ENCODE results near the gene ANKK1. TPM values are rescaled to one million over a fixed set of nuclear protein-coding genes. Genes with fewer than 3 reads are reported as not detected.

The ANKK1 gene
- total RNA-seq, 1 experiment from 2014 or later, result 0.22 TPM

DNA sequence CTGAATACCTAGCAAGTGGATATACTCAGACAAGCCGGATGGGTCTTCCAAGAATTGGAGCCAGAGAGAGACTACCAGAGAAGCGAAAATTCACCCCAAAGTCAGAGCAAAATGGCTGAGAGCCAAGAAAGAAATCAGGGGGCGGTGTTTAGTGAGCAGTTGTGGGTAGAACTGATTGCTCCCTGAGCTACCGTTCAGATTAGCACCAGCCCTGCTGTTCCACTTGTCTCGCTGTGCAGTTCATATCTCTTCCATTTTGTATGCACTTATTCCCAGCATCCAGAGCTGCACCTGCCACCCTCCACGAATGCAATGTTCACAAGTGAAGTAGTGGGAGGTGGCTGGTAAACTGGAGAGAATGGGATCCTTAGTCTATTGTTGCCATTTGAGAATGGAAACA is 62.2 kb downstream of the ANKK1 start:
- no peaks in the 10 kb centered on the region for H3K79me2 ChIP-seq (ENCODE audit: insufficient read depth, low read length)
- ChIA-PET CTCF (no interaction called here), RAD21 (ENCODE audit: low non-redundant PET in 1 of 2, low total read pairs in 2 of 2, uncharacterized antibody in 2 of 2, unreplicated experiment in 2 of 2) (no interaction called here), POLR2A (no interaction called here)
- no peak overlapping the region for H3K4me2 ChIP-seq (ENCODE audit: low read length)
- ATAC-seq, result no peak
- H3K9me3 ChIP-seq (ENCODE audit: control insufficient read depth in 1 of 2, insufficient read depth in 1 of 2, low read depth in 1 of 2, low read length in 2 of 2), result no peaks in the 10 kb centered on the region
- no peak overlapping the region for H3K27ac ChIP-seq (ENCODE audit: low read depth, low read length)
- no peak for DNase-seq (ENCODE audit: low read depth, low spot score)
- H3K9ac ChIP-seq (ENCODE audit: low read length), result no peak overlapping the region
- H2AFZ ChIP-seq (ENCODE audit: low read depth, low read length, poor library complexity, severe bottlenecking), result no peak overlapping the region
- H3K4me1 ChIP-seq (ENCODE audit: control insufficient read depth in 1 of 2, insufficient read depth in 2 of 2, low read length in 2 of 2), result no peaks in the 10 kb centered on the region
- intact Hi-C loops (cut with micrococcal nuclease), result no loop called here
- H3K9me2 ChIP-seq (ENCODE audit: insufficient read depth), result no peaks in the 10 kb centered on the region
- TF ChIP-seq, protein P1, sequence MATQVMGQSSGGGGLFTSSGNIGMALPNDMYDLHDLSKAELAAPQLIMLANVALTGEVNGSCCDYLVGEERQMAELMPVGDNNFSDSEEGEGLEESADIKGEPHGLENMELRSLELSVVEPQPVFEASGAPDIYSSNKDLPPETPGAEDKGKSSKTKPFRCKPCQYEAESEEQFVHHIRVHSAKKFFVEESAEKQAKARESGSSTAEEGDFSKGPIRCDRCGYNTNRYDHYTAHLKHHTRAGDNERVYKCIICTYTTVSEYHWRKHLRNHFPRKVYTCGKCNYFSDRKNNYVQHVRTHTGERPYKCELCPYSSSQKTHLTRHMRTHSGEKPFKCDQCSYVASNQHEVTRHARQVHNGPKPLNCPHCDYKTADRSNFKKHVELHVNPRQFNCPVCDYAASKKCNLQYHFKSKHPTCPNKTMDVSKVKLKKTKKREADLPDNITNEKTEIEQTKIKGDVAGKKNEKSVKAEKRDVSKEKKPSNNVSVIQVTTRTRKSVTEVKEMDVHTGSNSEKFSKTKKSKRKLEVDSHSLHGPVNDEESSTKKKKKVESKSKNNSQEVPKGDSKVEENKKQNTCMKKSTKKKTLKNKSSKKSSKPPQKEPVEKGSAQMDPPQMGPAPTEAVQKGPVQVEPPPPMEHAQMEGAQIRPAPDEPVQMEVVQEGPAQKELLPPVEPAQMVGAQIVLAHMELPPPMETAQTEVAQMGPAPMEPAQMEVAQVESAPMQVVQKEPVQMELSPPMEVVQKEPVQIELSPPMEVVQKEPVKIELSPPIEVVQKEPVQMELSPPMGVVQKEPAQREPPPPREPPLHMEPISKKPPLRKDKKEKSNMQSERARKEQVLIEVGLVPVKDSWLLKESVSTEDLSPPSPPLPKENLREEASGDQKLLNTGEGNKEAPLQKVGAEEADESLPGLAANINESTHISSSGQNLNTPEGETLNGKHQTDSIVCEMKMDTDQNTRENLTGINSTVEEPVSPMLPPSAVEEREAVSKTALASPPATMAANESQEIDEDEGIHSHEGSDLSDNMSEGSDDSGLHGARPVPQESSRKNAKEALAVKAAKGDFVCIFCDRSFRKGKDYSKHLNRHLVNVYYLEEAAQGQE (IDR thresholded peaks at IDR 0.05; ENCODE audit: low read depth), result no peak
- no peak for TF ChIP-seq FOSL1 (IDR thresholded peaks at IDR 0.05; ENCODE audit: low read depth)
- no peak for TF ChIP-seq EGR1 (IDR thresholded peaks at IDR 0.05; ENCODE audit: low read depth)
- no peak for TF ChIP-seq ELF1 (IDR thresholded peaks at IDR 0.05; ENCODE audit: borderline replicate concordance, low read depth)
- TF ChIP-seq ZNF274 (IDR thresholded peaks at IDR 0.05; ENCODE audit: low read depth, low read length), result no peak
- TF ChIP-seq, protein P2, sequence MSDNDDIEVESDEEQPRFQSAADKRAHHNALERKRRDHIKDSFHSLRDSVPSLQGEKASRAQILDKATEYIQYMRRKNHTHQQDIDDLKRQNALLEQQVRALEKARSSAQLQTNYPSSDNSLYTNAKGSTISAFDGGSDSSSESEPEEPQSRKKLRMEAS (IDR thresholded peaks at IDR 0.05), result no peak
- TF ChIP-seq SRF (IDR thresholded peaks at IDR 0.05; ENCODE audit: low read depth), result no peak
- TF ChIP-seq, protein P3, sequence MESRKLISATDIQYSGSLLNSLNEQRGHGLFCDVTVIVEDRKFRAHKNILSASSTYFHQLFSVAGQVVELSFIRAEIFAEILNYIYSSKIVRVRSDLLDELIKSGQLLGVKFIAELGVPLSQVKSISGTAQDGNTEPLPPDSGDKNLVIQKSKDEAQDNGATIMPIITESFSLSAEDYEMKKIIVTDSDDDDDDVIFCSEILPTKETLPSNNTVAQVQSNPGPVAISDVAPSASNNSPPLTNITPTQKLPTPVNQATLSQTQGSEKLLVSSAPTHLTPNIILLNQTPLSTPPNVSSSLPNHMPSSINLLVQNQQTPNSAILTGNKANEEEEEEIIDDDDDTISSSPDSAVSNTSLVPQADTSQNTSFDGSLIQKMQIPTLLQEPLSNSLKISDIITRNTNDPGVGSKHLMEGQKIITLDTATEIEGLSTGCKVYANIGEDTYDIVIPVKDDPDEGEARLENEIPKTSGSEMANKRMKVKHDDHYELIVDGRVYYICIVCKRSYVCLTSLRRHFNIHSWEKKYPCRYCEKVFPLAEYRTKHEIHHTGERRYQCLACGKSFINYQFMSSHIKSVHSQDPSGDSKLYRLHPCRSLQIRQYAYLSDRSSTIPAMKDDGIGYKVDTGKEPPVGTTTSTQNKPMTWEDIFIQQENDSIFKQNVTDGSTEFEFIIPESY (IDR thresholded peaks at IDR 0.05; ENCODE audit: extremely low read depth, insufficient replicate concordance, low read length), result no peak
- no peak for TF ChIP-seq POLR2AphosphoS5 (IDR thresholded peaks at IDR 0.05; ENCODE audit: low read depth, low read length)
- TF ChIP-seq, protein P4, sequence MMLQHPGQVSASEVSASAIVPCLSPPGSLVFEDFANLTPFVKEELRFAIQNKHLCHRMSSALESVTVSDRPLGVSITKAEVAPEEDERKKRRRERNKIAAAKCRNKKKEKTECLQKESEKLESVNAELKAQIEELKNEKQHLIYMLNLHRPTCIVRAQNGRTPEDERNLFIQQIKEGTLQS (IDR thresholded peaks at IDR 0.05), result no peak
- no peak for TF ChIP-seq POLR2A (IDR thresholded peaks at IDR 0.05; ENCODE audit: borderline replicate concordance, extremely low read depth, insufficient read depth, insufficient read length)
- no TSS peak for BruUV-seq (replicated peaks)
- no peaks in the 10 kb centered on the region for H4K20me1 ChIP-seq (ENCODE audit: insufficient read depth)
- peaks cover 27% of the 10 kb centered on the region; the same call in 1 of the 2 replicates for H3K27me3 ChIP-seq (ENCODE audit: insufficient read depth, low read length)
- H3K4me3 ChIP-seq (replicated peaks in 1 of 2; ENCODE audit: low read depth in 1 of 2, low read length in 2 of 2), result no peak overlapping the region
- no peaks in the 10 kb centered on the region for H3K36me3 ChIP-seq (ENCODE audit: control insufficient read depth in 1 of 2, insufficient read depth in 2 of 2, low read length in 2 of 2)

Small RNAs within 50 kb of the gene (microRNA-seq; reads per million reads assigned to microRNA genes)
- not detected for gene MIR4301 (ENCODE audit: borderline number of aligned reads)

Other genes starting within 250 kb of the ANKK1 start
- 12.6 TPM for gene TTC12, start 73.2 kb upstream of the ANKK1 start, total RNA-seq (2021; ENCODE audit: unreplicated experiment)
- gene DRD2, start 87.6 kb downstream of the ANKK1 start, total RNA-seq (2021; ENCODE audit: unreplicated experiment), result not detected

Measured in HCT116 (cell line).